ENCODE measurements around the gene PRRX2.
A peak's percentile ranks its signal among the peaks of the same experiment; 100 is the strongest.

DNA sequence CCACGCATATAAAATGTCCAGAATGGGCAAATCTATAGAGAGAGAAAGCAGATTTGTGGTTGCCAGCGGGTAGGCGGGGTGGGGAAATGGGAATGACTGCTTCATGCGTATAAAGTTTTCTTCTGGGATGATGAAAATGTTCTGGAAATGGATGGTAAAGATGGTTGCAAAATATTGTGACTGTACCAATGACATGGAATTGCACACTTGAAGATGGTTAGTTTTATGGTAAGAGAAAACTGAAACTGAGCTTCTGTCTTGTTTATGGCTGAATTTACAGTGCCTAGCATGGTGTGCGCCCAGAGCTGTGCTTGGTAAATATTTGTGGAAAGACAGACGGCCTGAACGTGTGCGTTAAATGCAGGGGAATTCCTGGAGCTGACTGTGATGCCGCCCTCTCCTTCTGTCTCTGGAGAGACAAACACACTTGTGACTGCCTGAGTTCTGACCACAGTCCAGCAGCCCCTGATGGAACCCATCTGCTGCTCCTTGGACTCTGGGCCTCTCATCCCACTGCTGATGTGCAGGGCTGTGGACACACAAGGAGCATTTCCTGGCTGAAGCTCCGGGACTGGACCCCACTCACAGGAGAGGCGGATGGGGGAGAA lies 96.0 kb downstream of the PRRX2 start:
- no peak for TF ChIP-seq STAG1 (CRISPR knock-in tag; IDR thresholded peaks at IDR 0.05)
- TF ChIP-seq FOXK1 (CRISPR knock-in tag; IDR thresholded peaks at IDR 0.05; ENCODE audit: borderline replicate concordance, low read depth), result no peak
- TF ChIP-seq, protein P1, sequence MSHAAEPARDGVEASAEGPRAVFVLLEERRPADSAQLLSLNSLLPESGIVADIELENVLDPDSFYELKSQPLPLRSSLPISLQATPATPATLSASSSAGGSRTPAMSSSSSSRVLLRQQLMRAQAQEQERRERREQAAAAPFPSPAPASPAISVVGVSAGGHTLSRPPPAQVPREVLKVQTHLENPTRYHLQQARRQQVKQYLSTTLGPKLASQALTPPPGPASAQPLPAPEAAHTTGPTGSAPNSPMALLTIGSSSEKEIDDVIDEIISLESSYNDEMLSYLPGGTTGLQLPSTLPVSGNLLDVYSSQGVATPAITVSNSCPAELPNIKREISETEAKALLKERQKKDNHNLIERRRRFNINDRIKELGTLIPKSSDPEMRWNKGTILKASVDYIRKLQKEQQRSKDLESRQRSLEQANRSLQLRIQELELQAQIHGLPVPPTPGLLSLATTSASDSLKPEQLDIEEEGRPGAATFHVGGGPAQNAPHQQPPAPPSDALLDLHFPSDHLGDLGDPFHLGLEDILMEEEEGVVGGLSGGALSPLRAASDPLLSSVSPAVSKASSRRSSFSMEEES (CRISPR knock-in tag; IDR thresholded peaks at IDR 0.05), result no peak
- no peak for TF ChIP-seq TBP (CRISPR knock-in tag; IDR thresholded peaks at IDR 0.05)
- no peak for TF ChIP-seq SOX6 (IDR thresholded peaks at IDR 0.05)
- TF ChIP-seq SOX6 (CRISPR knock-in tag; IDR thresholded peaks at IDR 0.05), result no peak
- TF ChIP-seq, protein P2, sequence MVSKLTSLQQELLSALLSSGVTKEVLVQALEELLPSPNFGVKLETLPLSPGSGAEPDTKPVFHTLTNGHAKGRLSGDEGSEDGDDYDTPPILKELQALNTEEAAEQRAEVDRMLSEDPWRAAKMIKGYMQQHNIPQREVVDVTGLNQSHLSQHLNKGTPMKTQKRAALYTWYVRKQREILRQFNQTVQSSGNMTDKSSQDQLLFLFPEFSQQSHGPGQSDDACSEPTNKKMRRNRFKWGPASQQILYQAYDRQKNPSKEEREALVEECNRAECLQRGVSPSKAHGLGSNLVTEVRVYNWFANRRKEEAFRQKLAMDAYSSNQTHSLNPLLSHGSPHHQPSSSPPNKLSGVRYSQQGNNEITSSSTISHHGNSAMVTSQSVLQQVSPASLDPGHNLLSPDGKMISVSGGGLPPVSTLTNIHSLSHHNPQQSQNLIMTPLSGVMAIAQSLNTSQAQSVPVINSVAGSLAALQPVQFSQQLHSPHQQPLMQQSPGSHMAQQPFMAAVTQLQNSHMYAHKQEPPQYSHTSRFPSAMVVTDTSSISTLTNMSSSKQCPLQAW (CRISPR knock-in tag; IDR thresholded peaks at IDR 0.05), result 0 out of 2 replicates have a peak, but pooled peaks have one; percentile 55
- no peak for TF ChIP-seq ARNTL (CRISPR knock-in tag; IDR thresholded peaks at IDR 0.05)
- TF ChIP-seq, protein P3, sequence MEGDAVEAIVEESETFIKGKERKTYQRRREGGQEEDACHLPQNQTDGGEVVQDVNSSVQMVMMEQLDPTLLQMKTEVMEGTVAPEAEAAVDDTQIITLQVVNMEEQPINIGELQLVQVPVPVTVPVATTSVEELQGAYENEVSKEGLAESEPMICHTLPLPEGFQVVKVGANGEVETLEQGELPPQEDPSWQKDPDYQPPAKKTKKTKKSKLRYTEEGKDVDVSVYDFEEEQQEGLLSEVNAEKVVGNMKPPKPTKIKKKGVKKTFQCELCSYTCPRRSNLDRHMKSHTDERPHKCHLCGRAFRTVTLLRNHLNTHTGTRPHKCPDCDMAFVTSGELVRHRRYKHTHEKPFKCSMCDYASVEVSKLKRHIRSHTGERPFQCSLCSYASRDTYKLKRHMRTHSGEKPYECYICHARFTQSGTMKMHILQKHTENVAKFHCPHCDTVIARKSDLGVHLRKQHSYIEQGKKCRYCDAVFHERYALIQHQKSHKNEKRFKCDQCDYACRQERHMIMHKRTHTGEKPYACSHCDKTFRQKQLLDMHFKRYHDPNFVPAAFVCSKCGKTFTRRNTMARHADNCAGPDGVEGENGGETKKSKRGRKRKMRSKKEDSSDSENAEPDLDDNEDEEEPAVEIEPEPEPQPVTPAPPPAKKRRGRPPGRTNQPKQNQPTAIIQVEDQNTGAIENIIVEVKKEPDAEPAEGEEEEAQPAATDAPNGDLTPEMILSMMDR (CRISPR knock-in tag; IDR thresholded peaks at IDR 0.05), result no peak
- TF ChIP-seq, protein P4, sequence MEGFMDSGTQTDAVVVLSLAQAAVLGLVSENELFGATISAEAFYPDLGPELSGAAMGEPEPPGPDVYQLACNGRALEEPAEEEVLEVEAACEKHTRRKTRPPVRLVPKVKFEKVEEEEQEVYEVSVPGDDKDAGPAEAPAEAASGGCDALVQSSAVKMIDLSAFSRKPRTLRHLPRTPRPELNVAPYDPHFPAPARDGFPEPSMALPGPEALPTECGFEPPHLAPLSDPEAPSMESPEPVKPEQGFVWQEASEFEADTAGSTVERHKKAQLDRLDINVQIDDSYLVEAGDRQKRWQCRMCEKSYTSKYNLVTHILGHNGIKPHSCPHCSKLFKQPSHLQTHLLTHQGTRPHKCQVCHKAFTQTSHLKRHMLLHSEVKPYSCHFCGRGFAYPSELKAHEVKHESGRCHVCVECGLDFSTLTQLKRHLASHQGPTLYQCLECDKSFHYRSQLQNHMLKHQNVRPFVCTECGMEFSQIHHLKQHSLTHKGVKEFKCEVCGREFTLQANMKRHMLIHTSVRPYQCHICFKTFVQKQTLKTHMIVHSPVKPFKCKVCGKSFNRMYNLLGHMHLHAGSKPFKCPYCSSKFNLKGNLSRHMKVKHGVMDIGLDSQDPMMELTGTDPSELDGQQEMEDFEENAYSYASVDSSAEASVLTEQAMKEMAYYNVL (CRISPR knock-in tag; IDR thresholded peaks at IDR 0.05; ENCODE audit: borderline replicate concordance), result no peak
- TF ChIP-seq ZNF12 (CRISPR knock-in tag; IDR thresholded peaks at IDR 0.05), result no peak
- TF ChIP-seq HDAC6 (IDR thresholded peaks at IDR 0.05; ENCODE audit: low read depth, low read length), result no peak
- no peak for TF ChIP-seq ZNF678 (CRISPR knock-in tag; IDR thresholded peaks at IDR 0.05)
- no peak for TF ChIP-seq ZNF746 (CRISPR knock-in tag; IDR thresholded peaks at IDR 0.05)
- no peak for TF ChIP-seq ZNF350 (CRISPR knock-in tag; IDR thresholded peaks at IDR 0.05; ENCODE audit: borderline replicate concordance, low read depth)

Data from HepG2 (cell line).